ENCODE data around the gene IL17B.

Gene IL17B

DNA sequence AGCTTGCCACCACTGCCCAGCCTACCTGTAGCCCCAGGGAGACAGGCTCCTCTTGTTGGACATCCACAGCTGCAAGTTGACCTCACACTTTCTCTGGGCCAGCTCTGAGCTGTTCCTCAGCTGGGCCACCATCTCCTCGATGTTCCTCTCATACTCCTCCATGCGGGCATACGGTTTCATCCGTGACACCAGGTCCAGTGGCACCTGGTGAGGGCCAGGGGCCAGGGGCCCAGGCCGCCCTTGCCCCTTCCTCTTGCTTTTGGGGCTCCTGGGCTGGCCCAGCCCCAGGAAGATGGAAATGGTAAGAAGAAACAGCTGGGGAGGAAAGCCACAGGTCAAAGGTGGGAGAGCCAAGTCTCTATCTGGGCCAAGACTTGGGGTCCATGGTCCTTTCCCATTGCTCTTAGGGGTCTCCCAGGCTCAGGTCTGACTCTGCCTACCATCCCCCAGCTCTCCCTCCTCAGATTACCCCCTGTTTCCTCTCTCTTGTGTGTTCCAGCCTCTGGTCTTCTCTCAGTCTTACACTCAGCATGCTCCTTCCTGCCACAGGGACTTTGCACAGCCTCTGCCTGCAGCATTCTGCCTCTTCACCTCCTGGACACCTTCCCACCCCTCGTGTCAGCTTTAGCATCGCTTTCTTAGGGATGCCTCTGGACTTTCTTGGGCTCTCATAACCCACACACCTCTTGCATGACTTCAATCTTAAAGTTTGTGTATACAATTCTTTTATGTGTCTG lies 2.2 kb downstream of the IL17B start:
- no peak for DNase-seq (ENCODE audit: low read depth in 2 of 2)

DNA sequence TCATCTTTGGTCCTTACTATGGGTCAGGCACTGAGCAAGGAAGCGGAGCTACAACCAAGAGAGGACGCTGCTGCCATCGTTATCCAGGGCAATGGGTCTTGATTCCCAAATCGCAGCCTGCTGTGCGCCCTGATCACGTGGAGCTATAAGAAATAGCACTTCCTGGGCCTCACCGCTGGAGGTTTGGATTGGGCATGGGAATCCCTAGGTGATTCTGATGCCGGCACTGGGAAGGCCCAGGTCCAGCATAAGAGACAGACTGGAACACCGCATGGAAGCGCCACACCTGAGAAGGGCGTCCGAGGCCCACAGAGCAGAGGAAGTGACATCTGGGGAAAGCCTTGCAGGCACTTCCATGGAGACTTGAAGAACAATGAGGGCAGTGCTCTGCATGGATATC lies 3.0 kb downstream of the IL17B start:
- no peak for DNase-seq (ENCODE audit: low read depth in 2 of 2)

DNA sequence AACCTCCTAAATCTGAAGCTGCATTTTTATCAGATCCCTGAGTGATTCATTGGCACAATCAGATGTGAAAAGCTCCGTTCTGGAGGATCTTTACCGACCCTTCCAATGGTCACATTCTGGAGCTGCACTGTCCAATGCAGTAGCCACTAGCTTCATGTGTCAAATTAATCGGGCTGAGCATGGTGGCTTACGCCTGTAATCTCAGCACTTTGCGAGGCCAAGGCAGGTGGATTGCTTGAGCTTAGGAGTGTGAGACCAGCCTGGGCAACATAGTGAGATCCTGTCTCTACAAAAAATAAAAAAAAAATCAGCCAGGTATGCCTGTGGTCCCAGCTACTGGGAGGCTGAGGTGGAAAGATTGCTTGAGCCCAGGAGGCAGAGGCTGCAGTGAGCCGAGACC lies 3.7 kb downstream of the IL17B start:
- DNase-seq (ENCODE audit: low read depth in 2 of 2) = no peak

DNA sequence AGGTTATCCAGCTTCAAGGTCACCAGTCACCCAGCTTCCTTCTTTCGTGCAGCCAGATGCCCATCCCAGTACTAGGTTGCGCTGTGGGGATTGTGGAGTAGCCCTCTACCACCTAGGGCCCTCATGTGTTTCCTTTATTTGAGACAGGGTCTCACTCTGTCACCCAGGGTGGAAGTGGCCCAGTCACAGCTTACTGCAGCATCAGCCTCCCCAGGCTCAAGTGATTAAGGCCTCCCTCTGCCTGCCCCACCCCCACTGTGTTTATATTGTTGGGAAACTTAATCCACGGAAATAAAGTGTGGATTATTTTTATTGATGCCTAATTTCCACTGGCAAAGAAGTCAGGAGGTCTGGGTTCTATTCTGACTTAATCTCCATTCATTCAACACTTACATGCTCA lies 4.3 kb downstream of the IL17B start:
- DNase-seq (ENCODE audit: low read depth in 2 of 2) = no peak

DNA sequence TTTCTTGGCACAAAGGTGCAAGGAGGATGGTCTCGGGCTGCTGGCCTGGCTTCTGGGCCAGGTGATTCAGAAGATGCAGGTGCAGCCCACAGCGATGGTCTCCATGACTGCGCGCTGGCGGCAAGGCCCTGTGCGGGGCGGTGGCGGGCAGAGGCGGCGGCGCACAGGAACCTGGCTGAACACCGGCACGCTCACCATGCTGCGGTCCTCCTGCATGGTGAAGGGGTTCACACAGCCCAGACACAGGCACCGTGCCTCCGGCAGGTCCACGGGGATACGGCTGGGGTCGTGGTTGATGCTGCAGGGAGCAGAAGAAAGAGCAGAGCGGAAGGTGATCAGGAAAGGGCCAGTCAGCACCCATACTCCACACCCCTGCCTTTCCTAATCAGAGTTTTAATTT lies 4.8 kb downstream of the IL17B start:
- no peak for DNase-seq (ENCODE audit: low read depth in 2 of 2)

DNA sequence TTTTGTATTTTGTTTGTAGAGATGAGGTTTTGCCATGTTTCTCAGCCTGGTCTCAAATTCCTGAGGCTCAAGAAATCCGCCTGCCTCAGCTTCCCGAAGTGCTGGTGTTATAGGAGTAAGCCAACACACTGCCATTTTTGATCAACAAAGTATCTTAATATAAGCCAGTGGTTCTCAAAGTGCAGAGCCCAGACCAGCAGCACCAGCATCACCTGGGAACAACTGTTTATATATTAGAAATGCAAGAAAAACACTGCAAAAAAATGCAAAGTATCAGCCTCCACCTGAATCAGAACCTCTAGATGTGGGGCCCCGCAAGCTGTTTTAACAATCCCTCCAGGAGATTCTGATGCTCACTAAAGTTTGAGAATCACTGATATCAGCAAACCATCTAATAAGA lies 6.2 kb downstream of the IL17B start:
- no peak for DNase-seq (ENCODE audit: low read depth in 2 of 2)

DNA sequence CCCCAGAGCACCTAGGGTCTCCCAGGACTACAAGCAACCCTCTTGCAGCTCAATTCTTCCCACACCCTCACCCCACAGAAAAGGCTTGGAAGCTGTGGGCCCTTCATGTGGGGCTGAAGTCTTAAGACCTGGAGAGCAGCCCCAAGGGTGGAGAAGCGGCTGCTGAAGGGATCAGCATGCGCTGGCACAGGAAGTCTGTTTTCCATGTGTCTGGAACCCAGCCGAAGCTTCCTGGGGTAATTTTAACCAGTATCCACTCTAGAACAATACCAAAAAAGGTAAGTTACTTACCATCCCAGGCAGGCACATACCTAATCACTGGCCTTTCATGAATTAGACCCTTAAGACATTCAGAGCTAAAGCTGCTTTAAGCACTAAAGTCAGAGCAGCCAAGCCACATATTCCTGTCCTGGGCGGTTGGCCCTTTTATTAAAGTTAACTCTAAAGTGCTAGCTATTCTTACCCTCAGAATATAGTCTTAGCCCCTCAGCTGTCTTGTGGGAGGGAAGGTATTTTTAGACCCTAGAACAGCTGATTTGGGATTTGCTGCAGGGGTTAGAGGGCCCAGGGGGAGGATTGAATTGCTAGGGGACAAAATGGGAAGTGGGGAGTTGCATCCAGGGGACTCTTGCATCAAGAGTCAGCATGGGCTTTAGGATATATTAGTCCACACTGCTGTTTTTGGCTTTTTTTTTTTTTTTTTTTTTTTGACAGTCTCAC lies 6.9 kb downstream of the IL17B start:
- no peak for DNase-seq (ENCODE audit: low read depth in 2 of 2)

DNA sequence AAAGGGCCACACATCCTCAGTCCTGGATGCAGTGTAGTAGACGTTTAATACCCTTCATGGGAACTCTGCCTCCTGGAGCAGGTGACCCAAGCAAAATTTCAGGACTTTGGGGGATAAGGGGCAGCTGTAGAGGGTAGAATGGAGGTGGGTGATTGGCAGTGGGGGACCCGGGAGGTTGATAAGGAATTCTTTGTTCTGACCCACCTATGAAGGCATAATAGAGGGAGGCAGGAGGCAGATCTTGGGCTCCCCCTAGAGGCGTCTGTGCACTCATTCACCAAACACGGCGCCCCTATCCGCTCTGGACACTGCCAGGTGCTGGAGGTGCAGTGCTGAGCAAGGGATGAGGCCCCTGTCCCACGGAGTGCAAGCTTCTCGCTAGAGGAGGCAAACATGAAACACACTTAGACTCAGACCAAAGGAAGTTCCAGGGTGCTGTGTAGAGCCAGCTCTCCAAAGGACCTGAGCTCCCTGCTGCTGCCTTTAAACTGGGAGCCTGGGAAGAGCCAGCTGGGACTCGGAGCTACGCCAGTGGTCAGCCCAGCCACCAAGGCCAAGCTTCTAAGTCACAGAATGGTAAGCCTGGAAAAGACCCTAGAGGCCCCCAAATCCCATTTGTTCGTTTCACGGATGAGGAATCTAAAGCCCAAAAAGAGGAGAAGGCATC lies 7.7 kb downstream of the IL17B start:
- DNase-seq (ENCODE audit: low read depth in 2 of 2) = peak; percentile 42 to 57

DNA sequence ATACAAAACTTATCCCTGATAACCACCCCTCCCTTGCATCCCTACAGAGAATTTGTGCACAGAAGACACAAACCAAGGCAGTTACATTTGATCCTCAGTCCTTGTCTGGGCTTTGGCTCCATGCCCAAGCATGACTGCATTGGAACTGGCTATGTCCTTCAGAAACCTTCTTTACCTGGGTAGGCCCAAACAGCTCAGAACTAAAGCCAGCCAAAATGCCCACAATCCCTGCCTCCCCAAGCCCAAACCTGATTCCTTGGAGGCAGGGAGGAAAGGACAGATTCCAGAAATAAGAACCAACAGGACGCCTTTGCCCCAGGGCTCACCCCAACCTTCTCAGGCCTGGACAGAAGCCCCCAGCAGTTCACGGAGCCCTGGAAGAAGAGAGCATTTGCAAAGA lies 8.2 kb downstream of the IL17B start:
- DNase-seq (ENCODE audit: low read depth in 2 of 2) = no peak

DNA sequence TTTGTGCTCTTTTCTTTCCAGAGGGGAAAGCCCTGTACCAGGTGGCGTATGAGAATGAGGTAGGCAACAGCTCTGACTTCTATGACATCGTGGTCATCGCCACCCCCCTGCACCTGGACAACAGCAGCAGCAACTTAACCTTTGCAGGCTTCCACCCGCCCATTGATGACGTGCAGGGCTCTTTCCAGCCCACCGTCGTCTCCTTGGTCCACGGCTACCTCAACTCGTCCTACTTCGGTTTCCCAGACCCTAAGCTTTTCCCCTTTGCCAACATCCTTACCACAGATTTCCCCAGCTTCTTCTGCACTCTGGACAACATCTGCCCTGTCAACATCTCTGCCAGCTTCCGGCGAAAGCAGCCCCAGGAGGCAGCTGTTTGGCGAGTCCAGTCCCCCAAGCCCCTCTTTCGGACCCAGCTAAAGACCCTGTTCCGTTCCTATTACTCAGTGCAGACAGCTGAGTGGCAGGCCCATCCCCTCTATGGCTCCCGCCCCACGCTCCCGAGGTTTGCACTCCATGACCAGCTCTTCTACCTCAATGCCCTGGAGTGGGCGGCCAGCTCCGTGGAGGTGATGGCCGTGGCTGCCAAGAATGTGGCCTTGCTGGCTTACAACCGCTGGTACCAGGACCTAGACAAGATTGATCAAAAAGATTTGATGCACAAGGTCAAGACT lies 11.0 kb downstream of the IL17B start:
- no peak for DNase-seq (ENCODE audit: low read depth in 2 of 2)

DNA sequence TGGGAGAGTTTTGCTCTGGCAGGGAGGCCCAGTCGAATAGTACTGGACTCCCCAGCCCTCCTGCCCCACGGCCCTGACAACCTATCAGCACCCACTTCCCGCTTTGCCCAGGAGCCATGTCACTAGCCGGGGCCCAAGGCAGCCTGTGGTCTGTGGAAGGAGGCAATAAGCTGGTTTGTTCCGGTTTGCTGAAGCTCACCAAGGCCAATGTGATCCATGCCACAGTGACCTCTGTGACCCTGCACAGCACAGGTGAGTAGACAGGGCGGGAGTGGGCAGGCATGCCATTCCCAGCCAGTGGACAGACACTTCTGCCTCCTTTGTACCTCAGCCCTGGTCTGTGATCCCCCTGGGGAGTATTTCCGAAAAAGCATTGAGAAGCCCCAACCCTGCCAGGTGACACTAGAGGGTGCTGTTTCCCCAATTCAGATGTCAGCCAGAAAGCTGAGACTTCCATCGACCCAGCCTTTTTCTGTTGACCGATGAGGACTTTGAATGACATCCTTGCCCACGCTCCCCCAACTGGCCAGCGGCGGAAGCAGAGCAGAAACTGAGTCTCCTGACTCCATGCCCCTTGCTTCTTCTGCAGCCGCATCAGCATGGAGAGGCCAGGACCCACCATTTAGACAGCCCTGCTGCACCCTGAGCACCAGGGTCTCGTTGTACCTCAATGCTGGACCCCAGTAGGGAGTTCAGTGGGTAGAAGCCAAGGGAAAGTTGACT lies 11.7 kb downstream of the IL17B start:
- peak; percentile 36 for DNase-seq (ENCODE audit: low read depth in 2 of 2)

DNA sequence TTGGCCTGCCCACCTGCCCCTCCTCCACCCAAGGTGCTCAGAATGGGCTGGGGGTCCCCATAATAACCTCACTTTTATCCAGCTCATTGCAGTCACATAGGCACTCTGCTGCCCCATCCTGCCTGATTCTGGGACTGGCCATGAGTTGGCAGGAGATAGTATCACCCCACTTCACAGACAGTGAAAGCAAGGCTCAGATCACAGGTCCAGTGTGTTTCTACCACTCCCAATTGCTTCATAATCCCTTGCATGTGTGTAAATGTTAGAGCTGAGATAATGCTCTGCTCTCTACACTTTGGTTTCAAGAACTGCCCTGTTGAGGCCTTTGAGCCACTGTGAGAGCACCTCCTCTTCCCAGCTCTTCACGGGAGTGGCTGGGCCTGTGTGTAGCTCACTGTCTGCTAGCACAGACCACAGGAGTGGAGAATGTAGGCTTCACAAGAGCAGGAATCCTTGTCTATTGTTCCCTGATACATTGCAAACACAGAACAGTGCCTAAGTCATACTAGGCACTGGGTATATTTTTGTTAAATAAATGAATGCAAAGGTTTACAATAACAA lies 12.8 kb downstream of the IL17B start:
- no peak for DNase-seq (ENCODE audit: low read depth in 2 of 2)

DNA sequence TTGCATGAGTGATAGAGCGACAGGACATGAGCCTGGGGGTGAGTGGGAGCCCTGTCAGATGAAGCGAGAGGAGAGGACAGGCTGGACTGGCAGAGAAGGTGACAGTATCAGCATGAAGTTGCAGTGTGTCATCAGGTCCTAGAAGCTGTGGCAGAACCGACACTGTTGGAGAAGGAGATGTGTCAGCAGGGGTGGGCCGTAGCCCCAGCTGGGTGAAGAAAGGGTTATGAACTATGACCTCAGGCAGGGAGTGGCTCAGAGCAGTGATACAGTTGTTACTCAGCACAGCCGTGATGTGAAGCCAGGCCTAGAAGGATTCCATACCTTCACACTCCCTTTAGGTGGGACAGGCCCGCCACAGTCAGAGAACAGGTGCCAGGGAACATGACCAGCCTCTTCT lies 13.7 kb downstream of the IL17B start:
- DNase-seq (ENCODE audit: low read depth in 2 of 2) = no peak

DNA sequence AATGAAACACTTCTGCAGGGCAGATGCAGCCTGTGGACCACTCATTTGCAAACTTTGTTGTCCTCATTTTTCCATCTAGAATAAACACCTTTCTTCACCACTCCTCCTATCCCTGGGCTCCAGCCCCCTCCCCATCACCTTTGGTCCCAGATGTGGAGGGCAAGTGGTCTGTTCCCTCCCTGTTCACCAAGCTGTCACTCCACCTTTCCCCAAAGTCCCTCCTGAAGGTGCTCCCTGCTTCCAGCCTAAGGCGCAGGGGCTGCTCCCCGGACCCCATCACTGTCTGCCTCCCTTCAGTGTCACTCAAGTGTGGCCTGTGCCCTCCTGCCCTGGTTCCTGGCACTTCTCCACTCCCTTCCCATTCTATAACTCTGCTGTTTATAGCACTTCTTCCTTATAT lies 14.4 kb downstream of the IL17B start:
- no peak for DNase-seq (ENCODE audit: low read depth in 2 of 2)

DNA sequence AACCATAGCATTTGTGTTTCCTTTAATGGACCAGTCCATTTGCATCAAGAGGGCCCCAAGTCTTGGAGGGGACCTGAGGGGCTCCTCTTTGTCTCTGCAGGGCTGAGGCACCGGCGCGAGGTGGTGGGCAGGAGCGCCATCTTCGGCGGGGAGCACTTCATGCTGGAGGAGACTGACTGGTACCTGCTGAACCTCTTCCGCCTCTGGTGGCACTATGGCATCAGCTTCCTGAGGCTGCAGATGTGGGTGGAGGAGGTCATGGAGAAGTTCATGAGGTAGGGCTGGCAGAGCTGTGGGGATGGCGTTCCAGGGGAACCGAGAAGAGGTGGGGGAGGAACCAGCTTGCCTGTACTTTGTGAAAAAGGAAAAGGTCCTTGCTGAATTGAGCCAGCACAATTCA lies 15.2 kb downstream of the IL17B start:
- no peak for DNase-seq (ENCODE audit: low read depth in 2 of 2)

DNA sequence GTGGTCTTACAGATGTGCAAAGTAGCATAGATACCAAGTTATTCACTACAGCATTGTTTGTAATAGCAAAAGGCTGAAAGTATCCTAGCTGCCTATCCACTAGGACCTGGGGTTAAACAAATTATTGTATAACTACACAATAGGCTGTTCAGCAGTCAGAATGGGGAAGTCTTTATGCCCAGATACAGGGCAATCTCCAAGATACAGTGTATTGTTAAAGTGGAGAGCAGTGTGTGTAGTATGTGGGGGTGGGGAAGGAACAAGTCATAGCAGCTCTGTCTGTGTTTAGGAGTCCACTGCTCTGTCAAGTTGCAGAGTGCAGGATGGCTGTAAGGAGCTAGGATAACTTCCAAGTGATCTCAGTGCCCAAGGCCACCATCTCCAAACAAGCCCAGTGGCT lies 15.7 kb downstream of the IL17B start:
- no peak for DNase-seq (ENCODE audit: low read depth in 2 of 2)

DNA sequence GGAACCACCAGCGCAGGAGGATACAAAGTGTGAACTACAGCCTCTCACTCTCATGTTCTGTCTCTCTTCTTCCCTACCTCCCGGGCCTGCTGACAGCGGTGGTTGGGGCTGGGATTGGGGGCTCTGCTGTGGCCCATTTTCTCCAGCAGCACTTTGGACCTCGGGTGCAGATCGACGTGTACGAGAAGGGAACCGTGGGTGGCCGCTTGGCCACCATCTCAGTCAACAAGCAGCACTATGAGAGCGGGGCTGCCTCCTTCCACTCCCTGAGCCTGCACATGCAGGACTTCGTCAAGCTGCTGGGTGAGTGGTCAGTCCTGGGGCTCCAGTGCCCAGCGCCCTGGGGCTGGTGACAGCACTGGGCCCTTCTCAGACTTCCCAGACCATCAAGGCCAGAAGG lies 16.6 kb downstream of the IL17B start:
- DNase-seq (ENCODE audit: low read depth in 2 of 2) = no peak

DNA sequence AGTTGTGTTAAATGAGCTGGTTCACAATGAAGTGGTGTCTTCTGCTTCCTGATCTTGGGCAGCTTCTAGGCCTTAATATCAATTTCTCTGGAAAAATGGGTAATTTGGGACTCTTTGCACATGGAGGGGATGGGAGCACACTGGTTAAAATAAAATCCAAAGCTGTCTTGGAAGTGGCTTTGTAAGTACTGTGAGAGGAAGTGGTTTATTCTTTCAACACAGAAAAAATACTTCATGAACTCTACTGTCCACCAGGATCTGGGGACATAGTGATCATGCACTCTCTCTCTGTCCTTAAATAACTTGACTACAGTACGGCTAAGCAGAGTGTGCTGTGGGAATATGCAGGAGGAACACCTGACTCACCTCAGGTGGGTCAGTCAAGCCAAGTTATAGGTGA lies 18.8 kb downstream of the IL17B start:
- DNase-seq (ENCODE audit: low read depth in 2 of 2) = no peak

DNA sequence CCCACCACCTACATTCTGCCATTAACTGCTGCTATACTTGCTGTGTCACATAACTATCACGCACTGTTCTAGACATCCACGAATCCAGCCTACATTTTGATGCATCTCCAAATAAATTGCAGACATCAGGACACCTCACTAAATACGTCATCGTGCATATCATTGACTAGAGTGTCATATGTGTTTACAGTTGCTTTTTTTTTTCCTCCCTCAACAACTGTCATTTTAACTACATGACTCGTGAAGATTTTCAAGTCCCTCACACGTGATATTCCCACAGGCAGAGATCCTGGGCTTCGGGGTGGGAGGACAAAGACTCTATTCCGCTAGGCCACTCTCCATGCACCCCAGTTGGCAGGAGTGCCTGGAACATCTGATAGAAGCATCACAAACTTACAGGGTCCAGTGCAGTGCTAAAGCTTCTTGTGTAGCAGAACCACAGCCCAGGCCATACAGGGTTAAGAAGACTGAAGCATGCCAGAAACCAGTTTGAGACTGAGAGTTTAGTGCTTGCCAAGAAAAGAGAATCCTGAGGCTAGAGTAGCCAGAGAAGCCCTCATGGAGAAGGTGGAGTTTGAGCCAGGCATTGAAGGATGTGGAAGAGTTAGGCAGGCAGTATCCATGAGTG lies 20.1 kb downstream of the IL17B start:
- DNase-seq (ENCODE audit: low read depth in 2 of 2) = no peak

DNA sequence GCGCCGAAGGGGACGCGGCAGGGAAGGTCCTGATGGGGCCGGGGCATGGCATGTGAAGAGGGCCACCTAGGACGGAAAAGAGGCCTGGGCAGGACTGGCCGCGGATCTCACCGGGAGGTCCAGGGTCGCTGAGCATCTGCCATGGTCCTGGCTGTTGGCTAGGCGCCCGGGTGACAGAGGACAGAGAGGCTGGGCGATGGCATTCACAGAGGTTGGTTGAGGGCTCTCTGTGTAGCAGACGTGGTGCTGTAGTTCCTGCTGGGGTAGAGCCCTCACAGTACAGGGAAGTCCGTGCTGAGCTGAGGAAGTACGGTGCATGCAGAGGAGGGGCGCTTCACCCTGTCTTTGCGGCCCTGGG lies 20.8 kb downstream of the IL17B start:
- peak; percentile 8 for DNase-seq (ENCODE audit: low read depth in 2 of 2)
